Activated T-cell treated with anti-CD3 and anti-CD28 coated beads, Interleukin-2, amount 50 U/mL, for 24 hours (primary cell): Measurements from ENCODE around the gene TOP3B.

Experiments
- DNase-seq: peaks from one replicate; pipeline ENCODE4 v3.0.0-alpha.2; 2020
- H3K27ac Mint-ChIP-seq: 2 replicates; pipeline ENCODE4 v1.8.0; 2020; ENCODE audit warnings: mild to moderate bottlenecking, mixed read lengths
- H3K27me3 Mint-ChIP-seq: 2 replicates; pipeline ENCODE4 v1.8.0; 2020; ENCODE audit warnings: mixed read lengths
- H3K36me3 Mint-ChIP-seq: 2 replicates; pipeline ENCODE4 v1.8.0; 2020; ENCODE audit warnings: low read depth, mixed read lengths
- H3K4me1 Mint-ChIP-seq: 2 replicates; pipeline ENCODE4 v1.8.0; 2020; ENCODE audit warnings: low read depth, mixed read lengths
- H3K4me3 Mint-ChIP-seq: 2 replicates; pipeline ENCODE4 v1.8.0; 2020; ENCODE audit warnings: mild to moderate bottlenecking, moderate library complexity, mixed read lengths
- H3K9me3 Mint-ChIP-seq: 2 replicates; pipeline ENCODE4 v1.8.0; 2020; ENCODE audit warnings: mixed read lengths

Gene TOP3B

GRCh38 chr22:21982338-21982965 lies at the start of gene TOP3B:
Gene TOP3B (minus strand): TSS chr22:21982787. CDS start chr22:21975709, 7,078 bp downstream.
- Mint-ChIP-seq H3K27ac (peak within 1 kb of the TSS; percentile 92), H3K36me3 (peaks cover 39% of the 10 kb centered on the region), H3K9me3 (no peaks in the 10 kb centered on the region), H3K4me1 (peaks cover 40% of the 10 kb centered on the region), H3K4me3 (peak within 1 kb of the TSS; percentile 94), H3K27me3 (no peaks in the 10 kb centered on the region)
- DNase-seq, result peak; percentile 93

- Mint-ChIP-seq H3K36me3 (no peaks in the 10 kb centered on the region), H3K9me3 (no peaks in the 10 kb centered on the region), H3K27ac (no peak overlapping the region), H3K4me3 (no peak overlapping the region), H3K4me1 (no peaks in the 10 kb centered on the region), H3K27me3 (peaks cover 6% of the 10 kb centered on the region)
- no peak for DNase-seq
Observed at GRCh38 chr22:22031183-22031945, 48.8 kb upstream of the TOP3B start.

- Mint-ChIP-seq H3K27me3 (peaks cover 6% of the 10 kb centered on the region), H3K27ac (no peak overlapping the region), H3K4me1 (no peaks in the 10 kb centered on the region), H3K4me3 (no peak overlapping the region), H3K36me3 (no peaks in the 10 kb centered on the region), H3K9me3 (no peaks in the 10 kb centered on the region)
- no peak for DNase-seq
Observed at GRCh38 chr22:22030493-22031182, 48.1 kb upstream of the TOP3B start.

- Mint-ChIP-seq H3K36me3 (no peaks in the 10 kb centered on the region), H3K27ac (no peak overlapping the region), H3K4me3 (no peak overlapping the region), H3K4me1 (no peaks in the 10 kb centered on the region), H3K9me3 (no peaks in the 10 kb centered on the region), H3K27me3 (peaks cover 6% of the 10 kb centered on the region)
- no peak for DNase-seq
Observed at GRCh38 chr22:22027955-22028354, 45.4 kb upstream of the TOP3B start.

- H3K36me3 Mint-ChIP-seq, result no peaks in the 10 kb centered on the region
- H3K4me3 Mint-ChIP-seq, result no peak overlapping the region
- no peaks in the 10 kb centered on the region for H3K9me3 Mint-ChIP-seq
- DNase-seq, result no peak
- H3K4me1 Mint-ChIP-seq, result no peaks in the 10 kb centered on the region
- no peak overlapping the region for H3K27ac Mint-ChIP-seq
- H3K27me3 Mint-ChIP-seq, result no peaks in the 10 kb centered on the region
Observed at GRCh38 chr22:22026157-22026831, 43.7 kb upstream of the TOP3B start.

GRCh38 chr22:22025320-22026156 lies 43.0 kb upstream of the TOP3B start:
- no peak for DNase-seq
- H3K9me3 Mint-ChIP-seq, result no peaks in the 10 kb centered on the region
- no peak overlapping the region for H3K4me3 Mint-ChIP-seq
- no peaks in the 10 kb centered on the region for H3K4me1 Mint-ChIP-seq
- no peak overlapping the region for H3K27ac Mint-ChIP-seq
- no peaks in the 10 kb centered on the region for H3K27me3 Mint-ChIP-seq
- H3K36me3 Mint-ChIP-seq, result no peaks in the 10 kb centered on the region

GRCh38 chr22:22024440-22024839 lies 41.9 kb upstream of the TOP3B start:
- Mint-ChIP-seq H3K9me3 (no peaks in the 10 kb centered on the region), H3K4me3 (no peak overlapping the region), H3K4me1 (no peaks in the 10 kb centered on the region), H3K27me3 (no peaks in the 10 kb centered on the region), H3K36me3 (no peaks in the 10 kb centered on the region), H3K27ac (no peak overlapping the region)
- no peak for DNase-seq

- Mint-ChIP-seq H3K36me3 (no peaks in the 10 kb centered on the region), H3K4me1 (no peaks in the 10 kb centered on the region), H3K9me3 (no peaks in the 10 kb centered on the region), H3K27ac (no peak overlapping the region), H3K27me3 (no peaks in the 10 kb centered on the region), H3K4me3 (no peak overlapping the region)
- no peak for DNase-seq
Observed at GRCh38 chr22:22023581-22024137, 41.1 kb upstream of the TOP3B start.

GRCh38 chr22:22022947-22023534 lies 40.5 kb upstream of the TOP3B start:
- H3K27me3 Mint-ChIP-seq, result peaks cover 2% of the 10 kb centered on the region
- H3K36me3 Mint-ChIP-seq, result no peaks in the 10 kb centered on the region
- no peaks in the 10 kb centered on the region for H3K4me1 Mint-ChIP-seq
- DNase-seq, result no peak
- H3K9me3 Mint-ChIP-seq, result no peaks in the 10 kb centered on the region
- no peak overlapping the region for H3K4me3 Mint-ChIP-seq
- H3K27ac Mint-ChIP-seq, result no peak overlapping the region

GRCh38 chr22:22022255-22022840 lies 39.8 kb upstream of the TOP3B start:
- Mint-ChIP-seq H3K9me3 (no peaks in the 10 kb centered on the region), H3K27ac (no peak overlapping the region), H3K27me3 (peaks cover 3% of the 10 kb centered on the region), H3K4me3 (no peak overlapping the region), H3K4me1 (no peaks in the 10 kb centered on the region), H3K36me3 (no peaks in the 10 kb centered on the region)
- no peak for DNase-seq

- no peak overlapping the region for H3K4me3 Mint-ChIP-seq
- H3K27ac Mint-ChIP-seq, result no peak overlapping the region
- no peaks in the 10 kb centered on the region for H3K9me3 Mint-ChIP-seq
- DNase-seq, result no peak
- H3K36me3 Mint-ChIP-seq, result no peaks in the 10 kb centered on the region
- H3K27me3 Mint-ChIP-seq, result peaks cover 3% of the 10 kb centered on the region
- no peaks in the 10 kb centered on the region for H3K4me1 Mint-ChIP-seq
Observed at GRCh38 chr22:22021162-22021750, 38.7 kb upstream of the TOP3B start.

- H3K9me3 Mint-ChIP-seq, result no peaks in the 10 kb centered on the region
- H3K4me1 Mint-ChIP-seq, result no peaks in the 10 kb centered on the region
- no peaks in the 10 kb centered on the region for H3K36me3 Mint-ChIP-seq
- no peak overlapping the region for H3K4me3 Mint-ChIP-seq
- no peak overlapping the region for H3K27ac Mint-ChIP-seq
- peaks cover 3% of the 10 kb centered on the region for H3K27me3 Mint-ChIP-seq
- DNase-seq, result no peak
Observed at GRCh38 chr22:22020425-22020852, 37.9 kb upstream of the TOP3B start.
